Measurements from ENCODE around the gene UNC45B. TPM values are rescaled to one million over a fixed set of nuclear protein-coding genes. Genes with fewer than 3 reads are reported as not detected.

Gene UNC45B
- total RNA-seq, 1 experiment from 2014 or later, result 0.07 TPM

DNA sequence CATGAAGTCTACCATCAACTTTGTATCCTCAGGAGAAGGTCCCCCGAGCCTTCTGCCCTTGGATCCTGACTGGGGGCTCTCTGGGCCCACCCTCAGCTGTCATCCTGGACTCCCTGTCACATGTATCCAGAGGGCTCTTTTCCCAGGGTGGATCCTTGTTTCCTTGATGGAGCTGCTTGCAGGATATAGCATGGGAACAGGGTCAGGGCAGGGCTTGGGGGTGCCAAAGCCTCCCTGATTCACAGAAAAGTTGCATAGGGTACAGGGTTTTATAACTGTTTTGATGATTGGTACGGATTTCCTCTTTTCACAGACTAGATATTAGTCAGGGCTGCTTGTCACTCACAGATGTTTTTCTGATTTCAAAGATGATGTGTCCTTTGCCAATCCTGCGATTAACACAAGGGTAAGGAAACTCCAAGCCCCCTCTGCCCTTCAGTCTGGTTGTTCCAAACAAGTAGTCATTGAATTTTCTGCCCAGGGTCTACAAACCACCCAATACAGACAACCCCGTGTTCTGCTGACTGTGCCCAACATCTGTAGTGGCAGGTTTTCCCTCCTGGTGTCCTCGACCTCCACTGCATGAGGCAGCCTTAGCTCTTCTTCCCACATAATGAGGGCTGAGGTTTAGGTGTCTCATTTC lies 67.1 kb downstream of the UNC45B start:
- H3K9me3 Mint-ChIP-seq, result no peaks in the 10 kb centered on the region
- H3K4me1 Mint-ChIP-seq, result peaks cover 7% of the 10 kb centered on the region
- DNase-seq (ENCODE audit: low spot score) (no peak), ATAC-seq (no peak)
- no peak overlapping the region for H3K27ac Mint-ChIP-seq
- peaks cover 25% of the 10 kb centered on the region for H3K27me3 Mint-ChIP-seq (ENCODE audit: low read depth)
- H3K36me3 Mint-ChIP-seq, result no peaks in the 10 kb centered on the region
- ChIA-PET CTCF (no interaction called here), POLR2A (no interaction called here)
- TF ChIP-seq FOXP1 (CRISPR knock-in tag; IDR thresholded peaks at IDR 0.05; ENCODE audit: borderline replicate concordance) (no peak), RELA (CRISPR knock-in tag; IDR thresholded peaks at IDR 0.05; ENCODE audit: borderline replicate concordance) (no peak), NR1H2 (CRISPR knock-in tag; IDR thresholded peaks at IDR 0.05) (no peak), IRF2 (CRISPR knock-in tag; IDR thresholded peaks at IDR 0.05; ENCODE audit: borderline replicate concordance, low read depth) (no peak), PRRX2 (CRISPR knock-in tag; IDR thresholded peaks at IDR 0.05) (no peak), EMX1 (CRISPR knock-in tag; IDR thresholded peaks at IDR 0.05) (no peak), NR3C1 (CRISPR knock-in tag; conservative IDR thresholded peaks at IDR 0.05; ENCODE audit: low read depth) (no peak), ATF1 (CRISPR knock-in tag; IDR thresholded peaks at IDR 0.05) (no peak)
- TF ChIP-seq, protein P1, sequence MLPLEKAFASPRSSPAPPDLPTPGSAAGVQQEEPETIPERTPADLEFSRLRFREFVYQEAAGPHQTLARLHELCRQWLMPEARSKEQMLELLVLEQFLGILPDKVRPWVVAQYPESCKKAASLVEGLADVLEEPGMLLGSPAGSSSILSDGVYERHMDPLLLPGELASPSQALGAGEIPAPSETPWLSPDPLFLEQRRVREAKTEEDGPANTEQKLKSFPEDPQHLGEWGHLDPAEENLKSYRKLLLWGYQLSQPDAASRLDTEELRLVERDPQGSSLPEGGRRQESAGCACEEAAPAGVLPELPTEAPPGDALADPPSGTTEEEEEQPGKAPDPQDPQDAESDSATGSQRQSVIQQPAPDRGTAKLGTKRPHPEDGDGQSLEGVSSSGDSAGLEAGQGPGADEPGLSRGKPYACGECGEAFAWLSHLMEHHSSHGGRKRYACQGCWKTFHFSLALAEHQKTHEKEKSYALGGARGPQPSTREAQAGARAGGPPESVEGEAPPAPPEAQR (CRISPR knock-in tag; IDR thresholded peaks at IDR 0.05), result no peak
- TF ChIP-seq, protein P2, sequence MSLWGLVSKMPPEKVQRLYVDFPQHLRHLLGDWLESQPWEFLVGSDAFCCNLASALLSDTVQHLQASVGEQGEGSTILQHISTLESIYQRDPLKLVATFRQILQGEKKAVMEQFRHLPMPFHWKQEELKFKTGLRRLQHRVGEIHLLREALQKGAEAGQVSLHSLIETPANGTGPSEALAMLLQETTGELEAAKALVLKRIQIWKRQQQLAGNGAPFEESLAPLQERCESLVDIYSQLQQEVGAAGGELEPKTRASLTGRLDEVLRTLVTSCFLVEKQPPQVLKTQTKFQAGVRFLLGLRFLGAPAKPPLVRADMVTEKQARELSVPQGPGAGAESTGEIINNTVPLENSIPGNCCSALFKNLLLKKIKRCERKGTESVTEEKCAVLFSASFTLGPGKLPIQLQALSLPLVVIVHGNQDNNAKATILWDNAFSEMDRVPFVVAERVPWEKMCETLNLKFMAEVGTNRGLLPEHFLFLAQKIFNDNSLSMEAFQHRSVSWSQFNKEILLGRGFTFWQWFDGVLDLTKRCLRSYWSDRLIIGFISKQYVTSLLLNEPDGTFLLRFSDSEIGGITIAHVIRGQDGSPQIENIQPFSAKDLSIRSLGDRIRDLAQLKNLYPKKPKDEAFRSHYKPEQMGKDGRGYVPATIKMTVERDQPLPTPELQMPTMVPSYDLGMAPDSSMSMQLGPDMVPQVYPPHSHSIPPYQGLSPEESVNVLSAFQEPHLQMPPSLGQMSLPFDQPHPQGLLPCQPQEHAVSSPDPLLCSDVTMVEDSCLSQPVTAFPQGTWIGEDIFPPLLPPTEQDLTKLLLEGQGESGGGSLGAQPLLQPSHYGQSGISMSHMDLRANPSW (CRISPR knock-in tag; conservative IDR thresholded peaks at IDR 0.05; ENCODE audit: low read depth), result no peak
- TF ChIP-seq, protein P3, sequence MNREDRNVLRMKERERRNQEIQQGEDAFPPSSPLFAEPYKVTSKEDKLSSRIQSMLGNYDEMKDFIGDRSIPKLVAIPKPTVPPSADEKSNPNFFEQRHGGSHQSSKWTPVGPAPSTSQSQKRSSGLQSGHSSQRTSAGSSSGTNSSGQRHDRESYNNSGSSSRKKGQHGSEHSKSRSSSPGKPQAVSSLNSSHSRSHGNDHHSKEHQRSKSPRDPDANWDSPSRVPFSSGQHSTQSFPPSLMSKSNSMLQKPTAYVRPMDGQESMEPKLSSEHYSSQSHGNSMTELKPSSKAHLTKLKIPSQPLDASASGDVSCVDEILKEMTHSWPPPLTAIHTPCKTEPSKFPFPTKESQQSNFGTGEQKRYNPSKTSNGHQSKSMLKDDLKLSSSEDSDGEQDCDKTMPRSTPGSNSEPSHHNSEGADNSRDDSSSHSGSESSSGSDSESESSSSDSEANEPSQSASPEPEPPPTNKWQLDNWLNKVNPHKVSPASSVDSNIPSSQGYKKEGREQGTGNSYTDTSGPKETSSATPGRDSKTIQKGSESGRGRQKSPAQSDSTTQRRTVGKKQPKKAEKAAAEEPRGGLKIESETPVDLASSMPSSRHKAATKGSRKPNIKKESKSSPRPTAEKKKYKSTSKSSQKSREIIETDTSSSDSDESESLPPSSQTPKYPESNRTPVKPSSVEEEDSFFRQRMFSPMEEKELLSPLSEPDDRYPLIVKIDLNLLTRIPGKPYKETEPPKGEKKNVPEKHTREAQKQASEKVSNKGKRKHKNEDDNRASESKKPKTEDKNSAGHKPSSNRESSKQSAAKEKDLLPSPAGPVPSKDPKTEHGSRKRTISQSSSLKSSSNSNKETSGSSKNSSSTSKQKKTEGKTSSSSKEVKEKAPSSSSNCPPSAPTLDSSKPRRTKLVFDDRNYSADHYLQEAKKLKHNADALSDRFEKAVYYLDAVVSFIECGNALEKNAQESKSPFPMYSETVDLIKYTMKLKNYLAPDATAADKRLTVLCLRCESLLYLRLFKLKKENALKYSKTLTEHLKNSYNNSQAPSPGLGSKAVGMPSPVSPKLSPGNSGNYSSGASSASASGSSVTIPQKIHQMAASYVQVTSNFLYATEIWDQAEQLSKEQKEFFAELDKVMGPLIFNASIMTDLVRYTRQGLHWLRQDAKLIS (CRISPR knock-in tag; IDR thresholded peaks at IDR 0.05; ENCODE audit: borderline replicate concordance), result no peak
- TF ChIP-seq, protein P4, sequence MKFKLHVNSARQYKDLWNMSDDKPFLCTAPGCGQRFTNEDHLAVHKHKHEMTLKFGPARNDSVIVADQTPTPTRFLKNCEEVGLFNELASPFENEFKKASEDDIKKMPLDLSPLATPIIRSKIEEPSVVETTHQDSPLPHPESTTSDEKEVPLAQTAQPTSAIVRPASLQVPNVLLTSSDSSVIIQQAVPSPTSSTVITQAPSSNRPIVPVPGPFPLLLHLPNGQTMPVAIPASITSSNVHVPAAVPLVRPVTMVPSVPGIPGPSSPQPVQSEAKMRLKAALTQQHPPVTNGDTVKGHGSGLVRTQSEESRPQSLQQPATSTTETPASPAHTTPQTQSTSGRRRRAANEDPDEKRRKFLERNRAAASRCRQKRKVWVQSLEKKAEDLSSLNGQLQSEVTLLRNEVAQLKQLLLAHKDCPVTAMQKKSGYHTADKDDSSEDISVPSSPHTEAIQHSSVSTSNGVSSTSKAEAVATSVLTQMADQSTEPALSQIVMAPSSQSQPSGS (CRISPR knock-in tag; IDR thresholded peaks at IDR 0.05; ENCODE audit: borderline replicate concordance, low read depth), result no peak
- no peak overlapping the region for H3K4me3 Mint-ChIP-seq

DNA sequence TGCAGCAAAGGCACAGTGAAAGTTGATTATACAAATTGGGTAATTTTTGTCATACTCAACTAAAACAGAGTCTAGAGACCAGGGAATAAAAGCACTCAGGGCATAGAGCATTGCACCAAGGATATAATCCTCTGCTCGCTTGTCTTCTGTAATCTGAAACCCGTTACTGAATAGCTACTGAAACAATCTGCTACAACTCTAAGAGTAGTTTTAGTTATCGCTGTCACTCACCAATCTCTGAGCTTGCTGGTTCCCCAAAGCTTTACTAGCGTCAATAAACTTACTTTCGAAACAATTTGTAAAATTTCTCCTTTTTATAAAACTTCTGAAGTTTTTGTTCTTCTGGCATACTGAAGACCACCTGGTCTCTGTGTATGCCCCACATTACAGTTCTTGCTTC lies 69.5 kb downstream of the UNC45B start:
- no peak overlapping the region for H3K27ac Mint-ChIP-seq
- POLR2A ChIA-PET, result interaction anchor here (0.6 kb wide), 1 partner anchor 167 kb away, joined by 3 read pairs; no protein-coding TSS in a partner anchor
- H3K27me3 Mint-ChIP-seq (ENCODE audit: low read depth), result peaks cover 18% of the 10 kb centered on the region
- H3K9me3 Mint-ChIP-seq, result 0 out of 2 replicates have a peak, but pooled peaks cover 3% of the 10 kb centered on the region
- no peak for DNase-seq (ENCODE audit: low spot score)
- no peak overlapping the region for H3K4me3 Mint-ChIP-seq
- CTCF ChIA-PET, result interaction anchor here (1.0 kb wide), 1 partner anchor 96 kb away, joined by 3 read pairs; no protein-coding TSS in a partner anchor
- no peak for ATAC-seq
- no peaks in the 10 kb centered on the region for H3K36me3 Mint-ChIP-seq
- peaks cover 7% of the 10 kb centered on the region for H3K4me1 Mint-ChIP-seq
- TF ChIP-seq, protein P5, sequence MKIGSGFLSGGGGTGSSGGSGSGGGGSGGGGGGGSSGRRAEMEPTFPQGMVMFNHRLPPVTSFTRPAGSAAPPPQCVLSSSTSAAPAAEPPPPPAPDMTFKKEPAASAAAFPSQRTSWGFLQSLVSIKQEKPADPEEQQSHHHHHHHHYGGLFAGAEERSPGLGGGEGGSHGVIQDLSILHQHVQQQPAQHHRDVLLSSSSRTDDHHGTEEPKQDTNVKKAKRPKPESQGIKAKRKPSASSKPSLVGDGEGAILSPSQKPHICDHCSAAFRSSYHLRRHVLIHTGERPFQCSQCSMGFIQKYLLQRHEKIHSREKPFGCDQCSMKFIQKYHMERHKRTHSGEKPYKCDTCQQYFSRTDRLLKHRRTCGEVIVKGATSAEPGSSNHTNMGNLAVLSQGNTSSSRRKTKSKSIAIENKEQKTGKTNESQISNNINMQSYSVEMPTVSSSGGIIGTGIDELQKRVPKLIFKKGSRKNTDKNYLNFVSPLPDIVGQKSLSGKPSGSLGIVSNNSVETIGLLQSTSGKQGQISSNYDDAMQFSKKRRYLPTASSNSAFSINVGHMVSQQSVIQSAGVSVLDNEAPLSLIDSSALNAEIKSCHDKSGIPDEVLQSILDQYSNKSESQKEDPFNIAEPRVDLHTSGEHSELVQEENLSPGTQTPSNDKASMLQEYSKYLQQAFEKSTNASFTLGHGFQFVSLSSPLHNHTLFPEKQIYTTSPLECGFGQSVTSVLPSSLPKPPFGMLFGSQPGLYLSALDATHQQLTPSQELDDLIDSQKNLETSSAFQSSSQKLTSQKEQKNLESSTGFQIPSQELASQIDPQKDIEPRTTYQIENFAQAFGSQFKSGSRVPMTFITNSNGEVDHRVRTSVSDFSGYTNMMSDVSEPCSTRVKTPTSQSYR (CRISPR knock-in tag; IDR thresholded peaks at IDR 0.05), result no peak
- TF ChIP-seq, protein P6, sequence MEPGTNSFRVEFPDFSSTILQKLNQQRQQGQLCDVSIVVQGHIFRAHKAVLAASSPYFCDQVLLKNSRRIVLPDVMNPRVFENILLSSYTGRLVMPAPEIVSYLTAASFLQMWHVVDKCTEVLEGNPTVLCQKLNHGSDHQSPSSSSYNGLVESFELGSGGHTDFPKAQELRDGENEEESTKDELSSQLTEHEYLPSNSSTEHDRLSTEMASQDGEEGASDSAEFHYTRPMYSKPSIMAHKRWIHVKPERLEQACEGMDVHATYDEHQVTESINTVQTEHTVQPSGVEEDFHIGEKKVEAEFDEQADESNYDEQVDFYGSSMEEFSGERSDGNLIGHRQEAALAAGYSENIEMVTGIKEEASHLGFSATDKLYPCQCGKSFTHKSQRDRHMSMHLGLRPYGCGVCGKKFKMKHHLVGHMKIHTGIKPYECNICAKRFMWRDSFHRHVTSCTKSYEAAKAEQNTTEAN (CRISPR knock-in tag; IDR thresholded peaks at IDR 0.05), result no peak
- no peak for TF ChIP-seq KAT7 (CRISPR knock-in tag; IDR thresholded peaks at IDR 0.05; ENCODE audit: borderline replicate concordance)
- TF ChIP-seq, protein P3 (CRISPR knock-in tag; IDR thresholded peaks at IDR 0.05; ENCODE audit: borderline replicate concordance), result no peak
- no peak for TF ChIP-seq ESRRA (CRISPR knock-in tag; IDR thresholded peaks at IDR 0.05; ENCODE audit: borderline replicate concordance)
